Ishikawa (cell line): ENCODE data around the gene EYA2.

Experiments
- CEBPB ChIP-seq: IDR thresholded peaks from 2 replicates; pipeline ENCODE4 v1.6.1; 2012
- CREB1 ChIP-seq: IDR thresholded peaks from 2 replicates; pipeline ENCODE4 v1.6.1; 2012; ENCODE audit warnings: low read depth
- EGR1 ChIP-seq: IDR thresholded peaks from 2 replicates; pipeline ENCODE4 v1.6.1; 2012
- EP300 ChIP-seq: IDR thresholded peaks from 2 replicates; pipeline ENCODE4 v1.6.1; 2012; ENCODE audit warnings: borderline replicate concordance
- FOXM1 ChIP-seq: IDR thresholded peaks from 2 replicates; pipeline ENCODE4 v1.6.1; 2012; ENCODE audit warnings: low read depth, borderline replicate concordance
- MAX ChIP-seq: IDR thresholded peaks from 2 replicates; pipeline ENCODE4 v1.6.1; 2012
- NFIC ChIP-seq: IDR thresholded peaks from 2 replicates; pipeline ENCODE4 v1.6.1; 2012
- RAD21 ChIP-seq: IDR thresholded peaks from 2 replicates; pipeline ENCODE4 v1.6.1; 2012; ENCODE audit warnings: low read depth
- TAF1 ChIP-seq: IDR thresholded peaks from 2 replicates; pipeline ENCODE4 v1.6.1; 2012; ENCODE audit warnings: low read depth, mild to moderate bottlenecking
- TCF12 ChIP-seq: IDR thresholded peaks from 2 replicates; pipeline ENCODE4 v1.6.1; 2012; ENCODE audit warnings: low read depth
- TEAD4 ChIP-seq: IDR thresholded peaks from 2 replicates; pipeline ENCODE4 v1.6.1; 2012
- USF1 ChIP-seq: IDR thresholded peaks from 2 replicates; pipeline ENCODE4 v1.6.1; 2012
- YY1 ChIP-seq: IDR thresholded peaks from 2 replicates; pipeline ENCODE4 v1.6.1; 2012; ENCODE audit warnings: low read depth
- ZBTB7A ChIP-seq: IDR thresholded peaks from 2 replicates; pipeline ENCODE4 v1.6.1; 2012; ENCODE audit warnings: low read depth
- TF ChIP-seq, protein P1 (sequence below): IDR thresholded peaks from 2 replicates; pipeline ENCODE4 v1.6.1; 2012; ENCODE audit warnings: low read depth, mild to moderate bottlenecking

Gene EYA2

DNA sequence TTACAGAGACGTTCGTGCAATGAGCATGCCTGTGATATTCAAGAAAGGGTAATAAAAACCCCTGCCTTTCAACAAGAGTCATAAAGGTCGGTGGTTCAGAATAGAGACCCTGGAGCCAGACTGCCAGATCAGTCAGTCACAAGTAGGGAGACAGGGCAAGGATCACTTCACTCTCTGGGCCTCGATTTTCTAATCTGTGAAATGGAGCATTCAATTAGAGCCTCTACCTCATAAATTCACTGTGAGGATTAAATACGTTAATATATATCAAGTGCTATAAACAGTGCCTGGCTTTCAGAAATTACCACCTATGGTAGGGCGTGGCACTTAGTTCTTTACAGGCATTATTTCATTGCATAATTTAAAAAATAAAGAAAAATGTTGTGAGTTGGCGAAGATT is 43.7 kb upstream of the EYA2 start:
- TF ChIP-seq FOXM1 = no peak
- TF ChIP-seq TEAD4 = no peak
- TF ChIP-seq TAF1 = no peak
- no peak for TF ChIP-seq CEBPB

GRCh38 chr20:46851746-46852145 is 42.9 kb upstream of the EYA2 start:
- TF ChIP-seq TCF12 = no peak
- no peak for TF ChIP-seq FOXM1
- no peak for TF ChIP-seq MAX
- no peak for TF ChIP-seq USF1
- TF ChIP-seq EGR1 = no peak
- TF ChIP-seq TEAD4 = no peak
- TF ChIP-seq TAF1 = no peak
- TF ChIP-seq CREB1 = no peak
- TF ChIP-seq NFIC = no peak
- TF ChIP-seq YY1 = no peak
- TF ChIP-seq EP300 = no peak
- TF ChIP-seq RAD21 = no peak
- no peak for TF ChIP-seq ZBTB7A
- TF ChIP-seq CEBPB = no peak
- TF ChIP-seq, protein P1, sequence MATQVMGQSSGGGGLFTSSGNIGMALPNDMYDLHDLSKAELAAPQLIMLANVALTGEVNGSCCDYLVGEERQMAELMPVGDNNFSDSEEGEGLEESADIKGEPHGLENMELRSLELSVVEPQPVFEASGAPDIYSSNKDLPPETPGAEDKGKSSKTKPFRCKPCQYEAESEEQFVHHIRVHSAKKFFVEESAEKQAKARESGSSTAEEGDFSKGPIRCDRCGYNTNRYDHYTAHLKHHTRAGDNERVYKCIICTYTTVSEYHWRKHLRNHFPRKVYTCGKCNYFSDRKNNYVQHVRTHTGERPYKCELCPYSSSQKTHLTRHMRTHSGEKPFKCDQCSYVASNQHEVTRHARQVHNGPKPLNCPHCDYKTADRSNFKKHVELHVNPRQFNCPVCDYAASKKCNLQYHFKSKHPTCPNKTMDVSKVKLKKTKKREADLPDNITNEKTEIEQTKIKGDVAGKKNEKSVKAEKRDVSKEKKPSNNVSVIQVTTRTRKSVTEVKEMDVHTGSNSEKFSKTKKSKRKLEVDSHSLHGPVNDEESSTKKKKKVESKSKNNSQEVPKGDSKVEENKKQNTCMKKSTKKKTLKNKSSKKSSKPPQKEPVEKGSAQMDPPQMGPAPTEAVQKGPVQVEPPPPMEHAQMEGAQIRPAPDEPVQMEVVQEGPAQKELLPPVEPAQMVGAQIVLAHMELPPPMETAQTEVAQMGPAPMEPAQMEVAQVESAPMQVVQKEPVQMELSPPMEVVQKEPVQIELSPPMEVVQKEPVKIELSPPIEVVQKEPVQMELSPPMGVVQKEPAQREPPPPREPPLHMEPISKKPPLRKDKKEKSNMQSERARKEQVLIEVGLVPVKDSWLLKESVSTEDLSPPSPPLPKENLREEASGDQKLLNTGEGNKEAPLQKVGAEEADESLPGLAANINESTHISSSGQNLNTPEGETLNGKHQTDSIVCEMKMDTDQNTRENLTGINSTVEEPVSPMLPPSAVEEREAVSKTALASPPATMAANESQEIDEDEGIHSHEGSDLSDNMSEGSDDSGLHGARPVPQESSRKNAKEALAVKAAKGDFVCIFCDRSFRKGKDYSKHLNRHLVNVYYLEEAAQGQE = no peak

GRCh38 chr20:46852313-46852712 is 42.3 kb upstream of the EYA2 start:
- no peak for TF ChIP-seq EGR1
- no peak for TF ChIP-seq YY1
- no peak for TF ChIP-seq RAD21
- TF ChIP-seq, protein P1 = no peak

DNA sequence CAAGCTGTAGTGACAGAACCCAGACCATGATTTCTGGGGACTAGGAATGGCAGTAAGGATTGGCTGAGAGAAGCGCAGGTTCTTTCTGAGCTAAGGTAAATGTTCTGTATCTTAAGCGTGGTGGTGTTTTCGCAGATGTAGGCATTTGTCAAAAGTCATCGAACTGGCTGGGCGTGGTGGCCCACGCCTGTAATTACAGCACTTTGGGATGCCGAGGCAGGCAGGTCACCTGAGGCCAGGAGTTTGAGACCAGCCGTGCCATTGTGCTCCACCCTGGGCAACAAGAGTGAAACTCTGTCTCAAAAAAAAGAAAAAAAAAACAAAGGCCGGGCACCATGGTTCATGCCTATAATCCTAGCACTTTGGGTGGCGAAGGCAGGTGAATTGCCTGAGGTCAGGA is 40.7 kb upstream of the EYA2 start:
- TF ChIP-seq TCF12 (no peak), YY1 (no peak), FOXM1 (no peak), ZBTB7A (no peak), MAX (no peak), RAD21 (no peak), CEBPB (no peak), TEAD4 (no peak), CREB1 (no peak), EGR1 (no peak), NFIC (no peak)
- TF ChIP-seq, protein P1 = no peak

DNA sequence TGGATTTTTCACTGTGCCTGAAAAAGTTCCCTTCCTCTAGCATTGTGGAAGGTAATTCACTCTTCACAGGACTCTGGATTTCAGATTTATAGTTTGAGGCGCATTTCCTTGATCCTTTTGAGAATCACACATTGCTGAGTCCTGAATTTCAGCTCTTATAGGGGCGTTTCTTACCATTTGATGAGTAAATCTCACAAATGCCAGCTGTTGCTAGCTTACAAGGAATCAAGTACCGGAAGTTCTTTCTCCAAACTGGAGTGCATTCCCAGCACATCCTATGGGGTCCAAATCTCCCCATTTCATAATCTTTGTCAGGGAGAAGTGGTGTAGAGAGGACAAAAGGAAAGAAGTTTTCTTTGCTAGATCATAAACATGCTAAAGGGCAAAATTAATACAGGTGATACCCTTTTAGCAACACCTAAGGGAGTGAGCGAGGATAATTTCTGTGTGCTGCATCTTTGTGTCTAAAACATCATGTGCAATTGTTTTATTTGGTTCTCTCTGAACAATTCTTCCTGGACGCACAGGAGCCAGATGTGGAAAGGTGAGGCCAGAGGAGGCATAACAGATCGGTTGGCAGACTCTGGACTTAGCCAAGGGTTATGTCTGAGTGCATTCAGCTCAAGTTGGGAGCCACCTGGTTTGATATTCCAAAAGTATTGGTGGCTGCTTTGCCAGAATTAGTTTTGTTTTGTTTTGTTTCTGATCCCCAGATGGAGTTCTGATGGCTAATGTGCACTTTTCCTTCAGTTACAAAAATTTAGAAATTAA is 37.4 kb upstream of the EYA2 start:
- TF ChIP-seq TAF1 (no peak), TEAD4 (no peak), CEBPB (no peak), ZBTB7A (no peak), YY1 (no peak), RAD21 (no peak), EGR1 (no peak), CREB1 (no peak), FOXM1 (no peak), USF1 (no peak)
- TF ChIP-seq, protein P1 = no peak
